Stimulated activated CD8-positive, alpha-beta memory T cell treated with anti-CD3 and anti-CD28 coated beads, Interleukin-2, amount 100 ng/mL, for 1 hour (primary cell): ENCODE results near the gene ZSCAN9.

ENCODE experiments used
- DNase-seq, 2 donors: peaks; one replicate each; pipeline ENCODE4 v3.0.0-alpha.2; 2020; ENCODE audit warnings: low read depth in 2 of 2

The ZSCAN9 gene

GRCh38 chr6:28225056-28225834 is at the start of gene ZSCAN9:
ZSCAN9 (plus strand) TSS chr6:28225275; CDS start chr6:28227085, 1,810 bp downstream.
- peak in 1 of 2 donors; percentile 6 for DNase-seq

DNA sequence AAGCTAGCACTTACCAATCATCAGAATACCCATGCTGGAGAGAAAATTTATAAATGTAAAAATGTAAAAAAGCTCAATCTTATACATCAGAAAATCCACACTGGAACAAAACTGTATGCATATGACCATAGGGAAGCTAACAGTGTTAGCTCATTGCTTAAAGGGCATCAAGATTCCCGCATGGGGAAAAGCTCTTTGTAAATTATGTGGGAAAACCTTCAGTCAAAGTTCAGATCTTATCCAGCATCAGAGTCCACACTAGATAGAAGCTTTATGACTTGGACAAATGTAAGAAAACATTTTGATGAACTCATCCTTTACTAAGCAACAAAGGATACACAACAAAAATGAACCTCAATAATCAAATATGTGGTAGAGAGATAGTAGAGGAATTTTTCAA is 48.7 kb upstream of the ZSCAN9 start:
- DNase-seq: no peak

DNA sequence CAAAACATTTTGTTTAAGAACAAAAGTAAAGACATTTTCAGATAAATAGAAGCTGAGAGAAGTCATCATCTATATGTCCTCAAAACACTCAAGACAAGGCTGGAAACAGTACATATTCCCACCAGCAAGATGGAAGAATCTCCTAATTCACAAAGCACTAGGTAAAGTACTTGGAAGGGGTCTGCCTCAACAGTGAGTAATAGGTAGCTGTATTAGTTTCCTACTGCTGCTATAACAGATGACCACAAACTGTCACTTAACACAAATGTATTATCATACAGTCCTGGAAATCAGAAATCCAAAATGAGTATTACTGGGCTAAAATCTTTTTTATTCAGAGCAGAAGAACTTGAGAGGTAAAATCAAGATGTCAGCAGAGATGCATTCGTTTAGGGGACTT is 42.8 kb upstream of the ZSCAN9 start:
- no peak for DNase-seq

GRCh38 chr6:28188111-28188979 is 36.7 kb upstream of the ZSCAN9 start:
- DNase-seq: no peak

DNA sequence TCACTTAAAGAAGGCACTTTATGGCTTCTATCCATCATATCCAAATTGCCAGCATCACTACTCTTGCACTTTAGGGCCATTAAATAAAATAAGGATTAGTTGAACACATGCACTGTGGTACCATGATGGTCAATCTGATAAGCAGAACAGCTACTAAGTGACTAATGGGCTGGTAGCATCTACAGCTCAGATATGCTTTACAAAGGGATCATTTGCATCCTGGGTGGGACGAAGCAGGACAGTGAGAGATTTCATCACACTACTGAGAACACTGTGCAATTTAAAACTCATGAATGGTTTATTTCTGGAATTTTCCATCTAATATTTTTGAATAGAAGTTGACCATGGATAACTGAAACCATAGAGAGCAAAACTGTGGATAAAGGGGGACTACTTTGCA is 25.1 kb upstream of the ZSCAN9 start:
- no peak for DNase-seq

DNA sequence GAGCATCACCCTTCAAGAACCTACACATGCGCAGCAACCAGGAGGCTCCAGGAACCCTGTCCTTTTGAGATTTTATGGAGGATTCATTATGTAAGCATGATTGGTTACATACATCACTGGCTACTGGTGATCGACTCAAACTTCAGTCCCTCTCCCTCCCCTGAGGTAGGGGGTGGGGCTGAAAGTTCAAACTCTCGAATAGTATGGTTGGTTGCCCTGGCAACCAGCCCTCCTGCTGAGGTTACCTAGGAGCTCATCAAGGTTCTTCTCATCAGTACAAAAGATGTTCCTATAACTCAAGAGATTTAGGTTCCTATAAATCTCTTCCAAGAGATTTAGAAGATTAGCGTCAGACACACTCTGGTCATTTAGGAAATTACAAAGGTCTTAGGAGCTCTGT is 21.9 kb upstream of the ZSCAN9 start:
- no peak for DNase-seq

DNA sequence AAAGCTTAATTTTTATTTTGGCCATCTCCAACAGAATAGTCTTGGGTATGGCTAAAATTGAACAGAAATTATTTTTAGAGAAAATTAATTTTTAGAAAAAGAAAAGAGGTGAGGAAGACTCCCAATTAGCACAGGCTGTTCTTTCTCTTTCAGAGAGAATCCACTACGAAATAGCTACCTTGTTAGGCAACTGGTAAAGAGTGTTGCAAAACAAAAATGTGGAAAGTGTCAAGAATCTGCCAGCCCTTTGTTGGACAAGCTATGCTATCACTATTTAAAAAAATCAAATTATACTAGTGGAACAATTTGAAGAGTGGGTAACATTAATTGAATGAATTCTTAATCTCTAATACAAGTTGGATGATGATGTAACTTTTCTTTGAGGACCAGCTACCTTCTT is 19.2 kb upstream of the ZSCAN9 start:
- DNase-seq: no peak

DNA sequence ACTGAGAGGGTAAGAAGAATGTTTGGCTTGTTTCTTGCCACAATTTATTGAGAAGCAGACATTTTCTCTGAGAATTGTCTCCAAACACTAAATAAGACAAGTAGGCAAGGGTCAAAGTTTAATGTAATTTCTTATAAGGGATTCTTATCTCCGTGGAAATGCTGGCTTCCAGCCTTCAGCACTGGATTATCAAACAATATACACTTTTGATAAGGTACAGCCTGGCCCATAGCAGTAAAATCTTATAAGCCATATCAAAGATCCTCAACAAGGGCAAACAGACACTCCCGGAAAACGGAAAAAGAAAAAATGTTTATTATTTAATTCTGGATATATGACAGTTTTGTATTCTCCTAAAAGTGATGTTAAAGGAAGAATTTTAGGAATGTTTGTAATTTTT is 18.5 kb upstream of the ZSCAN9 start:
- no peak for DNase-seq

DNA sequence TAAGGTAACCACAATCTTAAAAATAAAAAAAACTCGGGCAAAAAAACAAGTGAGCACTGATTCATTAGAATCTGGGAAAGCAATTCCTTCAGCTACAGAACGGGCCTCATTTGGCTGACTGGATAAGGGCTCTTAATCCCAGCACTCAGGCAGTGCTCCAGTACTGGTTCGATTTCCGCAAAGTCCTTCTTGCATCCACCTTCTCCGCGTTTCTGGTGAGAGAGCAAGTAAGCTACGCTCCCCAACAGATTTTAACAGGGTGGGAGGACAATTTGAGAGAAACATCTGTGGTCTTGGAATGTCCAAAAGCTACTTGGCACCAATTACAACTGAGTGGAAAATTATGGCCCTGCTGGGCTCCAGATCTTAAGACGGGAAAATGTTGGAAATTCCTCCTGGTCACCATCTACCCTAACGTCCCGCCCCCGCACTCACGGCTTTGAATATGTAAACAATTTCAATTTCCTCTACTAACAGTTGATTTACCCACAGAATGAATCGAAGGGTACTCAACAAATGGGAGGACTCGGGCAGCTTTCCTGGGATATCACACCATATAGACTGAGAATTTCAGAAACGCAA is 18.1 kb upstream of the ZSCAN9 start:
- no peak for DNase-seq

- no peak for DNase-seq
Observed at GRCh38 chr6:28207510-28208110, 17.5 kb upstream of the ZSCAN9 start.

DNA sequence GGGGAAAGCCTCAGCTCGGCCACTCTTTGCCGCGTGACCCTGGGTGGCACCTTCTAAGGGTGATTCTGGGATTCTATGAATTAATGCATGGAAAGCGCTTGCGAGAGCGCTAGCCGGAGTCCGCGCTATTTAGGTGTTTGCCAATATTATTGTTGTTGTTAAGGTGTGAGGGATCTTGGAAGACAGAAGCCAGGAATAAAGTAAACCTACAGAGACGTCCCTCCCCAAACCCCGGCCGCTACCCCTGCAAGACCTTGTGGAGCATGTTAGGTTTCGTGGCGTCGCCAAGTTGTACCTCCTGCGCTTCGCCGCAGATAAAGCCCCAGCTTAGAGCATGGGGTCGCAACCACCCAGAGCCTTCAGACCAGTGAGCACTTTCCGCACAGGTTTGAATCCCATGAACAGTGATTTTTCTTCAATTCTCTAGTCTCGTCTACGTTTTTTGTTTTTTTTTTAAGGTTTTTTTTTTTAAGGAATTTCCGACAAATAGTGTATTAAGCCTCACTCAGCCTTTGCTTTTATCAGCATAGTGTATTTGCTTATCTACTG is 16.9 kb upstream of the ZSCAN9 start:
- no peak for DNase-seq

DNA sequence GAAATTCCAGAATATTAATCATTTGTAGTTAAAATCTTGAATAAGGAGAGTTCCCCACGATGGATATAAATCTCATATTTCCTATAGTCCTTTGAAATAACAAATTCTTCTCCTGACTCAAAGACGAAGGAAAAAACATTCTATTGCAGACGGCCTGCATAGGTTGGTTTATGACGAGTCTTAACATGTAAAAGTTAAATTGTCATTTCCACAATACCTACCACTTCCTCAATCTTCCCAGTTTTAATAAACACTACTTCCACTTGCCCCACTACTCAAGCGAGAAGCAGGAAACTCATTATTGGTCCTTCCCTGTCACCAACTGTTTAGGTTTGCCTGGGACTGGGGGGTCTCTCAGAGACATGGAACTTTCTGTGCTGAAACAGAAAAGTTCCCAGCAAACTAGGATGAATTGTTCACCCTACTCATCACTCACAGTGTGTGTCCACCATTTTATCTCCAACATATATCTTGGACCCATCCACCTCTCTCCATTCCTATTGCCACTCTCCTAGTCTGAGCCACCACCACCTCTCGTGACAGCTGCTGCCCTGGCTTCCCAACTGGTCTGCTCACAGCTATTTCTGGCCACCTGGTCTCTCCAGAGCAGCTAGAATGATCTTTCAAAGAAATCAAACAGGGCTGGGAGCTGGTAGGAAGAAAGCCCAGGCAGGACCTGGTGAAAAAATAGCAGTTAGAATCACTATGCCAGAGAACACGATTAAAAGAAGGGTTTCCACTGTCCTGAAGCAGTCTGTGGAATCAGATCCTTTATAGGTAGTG is 15.1 kb upstream of the ZSCAN9 start:
- no peak for DNase-seq

DNA sequence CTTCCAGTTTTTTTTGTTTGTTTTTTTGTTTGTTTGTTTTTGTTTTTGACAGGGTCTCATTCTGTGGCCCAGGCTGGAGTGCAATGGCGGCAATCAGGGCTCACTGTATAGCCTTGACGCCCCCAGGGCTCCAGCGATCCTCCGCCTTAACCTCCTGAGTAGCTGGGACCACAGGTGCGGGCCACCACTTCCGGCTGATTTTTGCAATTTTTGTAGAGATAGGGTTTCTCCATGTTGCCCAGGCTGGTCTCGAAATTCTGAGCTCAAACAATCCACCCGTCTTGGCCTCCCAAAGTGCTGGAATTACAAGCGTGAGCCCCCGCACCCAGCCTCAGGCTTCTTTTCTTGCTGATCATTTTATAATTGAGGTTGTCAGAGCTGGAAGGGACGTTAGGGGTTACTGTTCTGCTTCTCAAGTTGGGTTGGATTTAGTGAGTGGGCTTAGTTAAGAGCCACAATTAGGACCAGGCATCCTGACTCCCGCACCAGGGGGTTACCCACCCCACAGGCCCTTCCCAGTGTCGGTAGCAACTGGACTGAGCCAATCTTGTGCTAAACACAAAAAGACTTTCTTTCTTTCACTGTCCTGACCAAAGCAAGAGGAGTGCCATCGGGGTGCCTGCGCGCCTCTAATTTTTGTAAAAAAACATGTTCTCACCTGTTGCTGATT is 13.1 kb upstream of the ZSCAN9 start:
- no peak for DNase-seq

GRCh38 chr6:28212510-28213212 is 12.4 kb upstream of the ZSCAN9 start:
- DNase-seq: no peak

- DNase-seq: no peak
Observed at GRCh38 chr6:28213213-28213523, 11.9 kb upstream of the ZSCAN9 start.

GRCh38 chr6:28215425-28215824 is 9.7 kb upstream of the ZSCAN9 start:
- DNase-seq: no peak

DNA sequence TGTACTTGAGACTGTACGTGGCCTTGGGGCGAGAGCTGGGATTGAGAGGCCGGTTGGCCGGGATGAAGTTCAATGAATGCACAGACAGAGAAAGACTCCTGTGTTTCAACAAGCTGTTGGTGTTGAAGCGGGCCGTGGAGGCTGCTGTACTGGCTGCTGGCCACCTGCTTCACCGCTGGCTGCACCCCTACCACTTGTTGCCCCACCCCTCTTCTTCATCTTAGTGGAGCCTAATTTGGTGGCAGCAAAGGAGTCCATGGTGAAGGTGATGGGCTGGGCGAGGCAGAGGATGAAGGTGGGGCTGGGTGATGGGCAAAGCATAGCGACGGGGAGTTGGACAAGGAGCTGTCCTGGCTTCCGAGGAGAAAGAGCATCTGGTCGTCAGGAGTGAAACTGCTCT is 7.2 kb upstream of the ZSCAN9 start:
- DNase-seq: no peak

DNA sequence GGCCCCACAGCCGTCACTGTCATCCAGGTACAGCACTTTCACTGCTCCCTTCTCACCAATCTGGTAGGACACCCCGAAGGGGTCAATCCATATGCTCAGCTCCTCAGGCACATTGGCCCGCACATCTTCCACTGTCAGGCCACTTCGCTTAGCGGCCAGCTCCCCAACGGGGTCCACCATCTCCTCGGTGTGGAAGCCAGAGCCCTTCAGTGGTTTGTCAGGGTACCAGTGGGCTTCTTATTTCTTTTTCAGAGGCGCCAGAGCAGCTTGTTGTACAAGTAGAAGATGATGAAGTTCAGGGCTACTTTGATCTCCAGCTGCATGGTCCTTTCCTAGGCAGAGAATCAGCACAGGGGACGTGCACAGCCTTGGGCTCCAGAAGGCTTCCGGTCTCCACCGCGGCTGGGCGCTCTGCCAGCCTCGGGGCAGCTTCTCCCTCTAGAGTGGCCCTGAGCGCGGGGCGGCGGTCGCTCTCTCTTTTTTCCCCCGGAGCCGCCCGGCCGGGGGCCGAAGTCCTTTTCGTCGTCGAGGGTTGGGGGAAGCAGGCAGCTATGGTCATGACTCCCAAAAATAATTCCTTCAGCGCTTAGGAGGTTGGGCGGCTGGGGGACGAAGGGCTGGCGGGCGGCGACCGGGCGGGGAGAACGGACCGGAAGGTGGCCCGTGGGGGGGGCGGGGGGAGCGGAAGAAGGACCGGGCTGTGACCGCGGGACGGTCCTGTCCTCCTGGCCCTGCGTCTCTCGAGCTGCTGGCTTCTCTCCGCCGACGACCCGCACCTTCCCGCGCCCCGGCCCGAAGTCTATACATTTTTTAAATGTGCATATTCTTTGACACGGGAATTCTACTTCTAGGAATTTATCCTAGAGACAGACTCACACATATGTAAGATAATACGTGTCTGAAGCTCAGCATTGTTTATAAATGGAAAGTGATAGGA is 6.5 kb upstream of the ZSCAN9 start:
- no peak for DNase-seq
